Endothelial cell of umbilical vein (primary cell): Measurements from ENCODE around the gene ERBIN. TPM values are rescaled to one million over a fixed set of nuclear protein-coding genes. Genes with fewer than 3 reads are reported as not detected.

ENCODE experiments used
- BruUV-seq: library from RNA; stranded (reverse); fragments of 400-500 nt; replicated peaks from 2 replicates; lab custom pipeline; 2021; lab: Mats Ljungman, UMichigan
- CTCF ChIA-PET: fragments of 300-600, 350-600 bp; sonication (Branson Sonifier 250); formaldehyde crosslinking; loops from one replicate; lab custom pipeline; 2021; ENCODE audit warnings: antibody characterized with exemption, inconsistent platforms; lab: Charles Lee
- POLR2A ChIA-PET: fragments of 300-600, 350-600 bp; sonication (Branson Sonifier 250); formaldehyde crosslinking; loops from one replicate; lab custom pipeline; 2021; ENCODE audit warnings: antibody characterized with exemption, inconsistent platforms; lab: Charles Lee
- DNase-seq: peaks from one replicate; pipeline ENCODE4 v3.0.0-alpha.2; 2011; ENCODE audit warnings: low read depth, low spot score
- FAIRE-seq: peaks from 2 replicates; lab custom pipeline; 2011; peaks lifted over from hg19 to GRCh38; lab: Jason Lieb, UNC
- H2AFZ ChIP-seq: 2 replicates; pipeline ENCODE4 v1.6.0; 2012; ENCODE audit warnings: low read depth, low read length, control low read depth, inconsistent platforms
- H3K27ac ChIP-seq: 2 replicates; pipeline ENCODE4 v1.5.1; 2011; ENCODE audit warnings: low read depth, mild to moderate bottlenecking, control low read depth, low read length, moderate library complexity; ENCODE audit not compliant: insufficient read depth
- H3K27me3 ChIP-seq, 2 experiments: 2 replicates each; pipeline versions ENCODE4 v1.6.0 to v1.6.1; 2011; ENCODE audit warnings: low read length in 2 of 2, mixed read lengths in 1 of 2; ENCODE audit not compliant: control insufficient read depth in 2 of 2, insufficient read depth in 2 of 2
- H3K36me3 ChIP-seq, 2 experiments: 2 replicates in 1 of 2; 3 replicates in 1 of 2; pipeline ENCODE4 v1.5.1; 2011; ENCODE audit warnings: low read length in 2 of 2, mild to moderate bottlenecking in 1 of 2, moderate library complexity in 1 of 2; ENCODE audit not compliant: control insufficient read depth in 2 of 2, insufficient read depth in 2 of 2; ENCODE audit errors: extremely low read depth in 1 of 2
- H3K4me1 ChIP-seq: 3 replicates; pipeline ENCODE4 v1.5.1; 2011; ENCODE audit warnings: mild to moderate bottlenecking, low read length; ENCODE audit not compliant: control insufficient read depth, insufficient read depth; ENCODE audit errors: extremely low read depth
- H3K4me2 ChIP-seq: 2 replicates; pipeline ENCODE4 v1.6.1; 2011; ENCODE audit warnings: low read length, control low read depth, mixed read lengths; ENCODE audit not compliant: insufficient read depth
- H3K4me3 ChIP-seq, 3 experiments: fragments of 200-600 bp in 1 of 3; sonication (generic), shearing (Covaris generic) in 1 of 3; replicated peaks in 1 of 3; 2 replicates each; pipeline ENCODE4 v1.5.1; 2011 to 2016; ENCODE audit warnings: control low read depth in 3 of 3, low read length in 3 of 3, mild to moderate bottlenecking in 2 of 3, inconsistent platforms in 1 of 3, low read depth in 1 of 3, moderate library complexity in 1 of 3; ENCODE audit not compliant: insufficient read depth in 1 of 3
- H3K79me2 ChIP-seq: 2 replicates; pipeline ENCODE4 v1.6.0; 2012; ENCODE audit warnings: low read length, inconsistent platforms; ENCODE audit not compliant: control insufficient read depth, insufficient read depth
- H3K9ac ChIP-seq: replicated peaks from 2 replicates; pipeline ENCODE3; 2011; ENCODE audit warnings: low read length, control low read depth; ENCODE audit not compliant: insufficient read depth; ENCODE audit errors: extremely low read depth
- H3K9me1 ChIP-seq: replicated peaks from 3 replicates; pipeline ENCODE4 v1.6.0; 2011; ENCODE audit warnings: mild to moderate bottlenecking, low read length; ENCODE audit not compliant: control insufficient read depth, insufficient read depth; ENCODE audit errors: extremely low read depth
- H3K9me3 ChIP-seq: replicated peaks from 2 replicates; pipeline ENCODE4 v1.5.1; 2012; ENCODE audit warnings: low read length, inconsistent platforms; ENCODE audit not compliant: control insufficient read depth, insufficient read depth
- H4K20me1 ChIP-seq: replicated peaks from 2 replicates; pipeline ENCODE3; 2011; ENCODE audit warnings: mild to moderate bottlenecking, low read length; ENCODE audit not compliant: control insufficient read depth, insufficient read depth; ENCODE audit errors: extremely low read depth
- EZH2 ChIP-seq: IDR thresholded peaks from 2 replicates; pipeline ENCODE4 v1.6.1; 2012; ENCODE audit warnings: borderline replicate concordance, low read depth, mild to moderate bottlenecking, moderate library complexity, low read length, inconsistent platforms; ENCODE audit not compliant: severe bottlenecking
- FOS ChIP-seq: IDR thresholded peaks from 2 replicates; pipeline ENCODE4 v1.6.1; 2011; ENCODE audit warnings: mild to moderate bottlenecking, low read length, moderate library complexity, borderline replicate concordance; ENCODE audit not compliant: insufficient read depth
- GATA2 ChIP-seq: IDR thresholded peaks from 2 replicates; pipeline ENCODE4 v1.7.0; 2011; ENCODE audit warnings: low read depth, mild to moderate bottlenecking, moderate library complexity, mixed read lengths, low read length; ENCODE audit not compliant: insufficient read length, insufficient read depth
- JUN ChIP-seq: IDR thresholded peaks from 2 replicates; pipeline ENCODE4 v1.6.1; 2011; ENCODE audit warnings: borderline replicate concordance, low read depth; ENCODE audit not compliant: insufficient read length, insufficient read depth
- MYC ChIP-seq: IDR thresholded peaks from one replicate; pipeline ENCODE4 v1.6.1; 2011; ENCODE audit warnings: mild to moderate bottlenecking, low read depth, low read length
- POLR2A ChIP-seq: IDR thresholded peaks from 2 replicates; pipeline ENCODE4 v1.6.1; 2012; ENCODE audit warnings: low read depth, mild to moderate bottlenecking, control low read depth, low read length
- POLR2AphosphoS5 ChIP-seq: IDR thresholded peaks from 2 replicates; pipeline ENCODE4 v1.6.1; 2012; ENCODE audit warnings: low read depth, mild to moderate bottlenecking, control low read depth, low read length, moderate library complexity; ENCODE audit not compliant: insufficient read depth
- dilution Hi-C: fragments of 300-500 bp; cut with MboI; formaldehyde crosslinking; loops from one replicate; pipeline ENCODE4 v1.15.0; 2019; ENCODE audit warnings: low sequenced_read_pairs; ENCODE audit not compliant: extremely low pct_ligation_motif_present
- intact Hi-C: fragments of 100-400 bp; cut with micrococcal nuclease; formaldehyde crosslinking; loops from one replicate; pipeline ENCODE4 v1.10.0; 2022
- polyA plus RNA-seq, 4 experiments: library from polyadenylated mRNA; depleted of rRNA in 3 of 4; stranded (reverse) in 3 of 4; unstranded in 1 of 4; fragments of >200 nt; gene quantifications; 2 replicates each; pipeline versions ENCODE4 v1.2.1 to v1.2.3, GENCODE V29; 2011 to 2012; ENCODE audit warnings: missing spikeins in 1 of 4
- total RNA-seq: library from RNA; stranded (reverse); gene quantifications from 2 replicates; pipeline ENCODE4 v1.2.3, GENCODE V29; 2021
- TF ChIP-seq, protein P1 (sequence below), 2 donors: IDR thresholded peaks; 1 replicate in 1 of 2; 2 replicates in 1 of 2; pipeline ENCODE4 v1.5.1; 2011; ENCODE audit warnings: low read length in 2 of 2, mild to moderate bottlenecking in 2 of 2, moderate library complexity in 2 of 2, control low read depth in 1 of 2, inconsistent platforms in 1 of 2, low read depth in 1 of 2; ENCODE audit not compliant: insufficient read depth in 1 of 2; ENCODE audit errors: extremely low read depth in 1 of 2
- TF ChIP-seq, protein P2 (sequence below): IDR thresholded peaks from 2 replicates; pipeline ENCODE4 v1.6.1; 2011; ENCODE audit not compliant: insufficient read depth, insufficient read length

ERBIN gene
- total and polyA plus RNA-seq, 2 donors (not counting 3 experiments of a cell fraction or from before 2014, with no cell fraction given), result 8.1 to 55.6 TPM

DNA sequence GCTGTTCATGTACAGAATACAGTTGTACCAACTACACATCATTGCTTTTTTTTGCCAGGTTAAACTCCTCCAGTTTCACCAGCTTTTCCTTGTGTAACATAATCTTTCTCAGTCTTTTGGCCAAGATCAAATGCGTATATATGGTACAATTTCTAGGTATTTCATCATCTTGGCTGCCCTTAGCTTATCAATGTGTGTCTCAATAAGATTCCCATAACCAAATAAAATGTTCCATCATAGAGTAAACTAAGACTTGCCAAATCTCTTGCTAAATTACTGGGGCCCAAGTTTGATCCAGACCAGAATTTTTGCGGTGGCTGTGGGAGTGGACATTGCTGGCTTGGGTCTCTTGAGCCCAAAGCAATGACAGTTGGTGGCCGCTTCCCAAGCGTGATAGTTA lies 24.3 kb upstream of the ERBIN start:
- peaks cover 1 to 3% of the 10 kb centered on the region in 2 experiments for H3K27me3 ChIP-seq
- DNase-seq (no peak), FAIRE-seq (no peak)
- no peaks in the 10 kb centered on the region for H3K9me3 ChIP-seq
- no peak for TF ChIP-seq FOS
- no peak for TF ChIP-seq EZH2
- TF ChIP-seq GATA2, result no peak
- TF ChIP-seq POLR2AphosphoS5, result no peak
- TF ChIP-seq MYC, result no peak
- TF ChIP-seq, protein P1, sequence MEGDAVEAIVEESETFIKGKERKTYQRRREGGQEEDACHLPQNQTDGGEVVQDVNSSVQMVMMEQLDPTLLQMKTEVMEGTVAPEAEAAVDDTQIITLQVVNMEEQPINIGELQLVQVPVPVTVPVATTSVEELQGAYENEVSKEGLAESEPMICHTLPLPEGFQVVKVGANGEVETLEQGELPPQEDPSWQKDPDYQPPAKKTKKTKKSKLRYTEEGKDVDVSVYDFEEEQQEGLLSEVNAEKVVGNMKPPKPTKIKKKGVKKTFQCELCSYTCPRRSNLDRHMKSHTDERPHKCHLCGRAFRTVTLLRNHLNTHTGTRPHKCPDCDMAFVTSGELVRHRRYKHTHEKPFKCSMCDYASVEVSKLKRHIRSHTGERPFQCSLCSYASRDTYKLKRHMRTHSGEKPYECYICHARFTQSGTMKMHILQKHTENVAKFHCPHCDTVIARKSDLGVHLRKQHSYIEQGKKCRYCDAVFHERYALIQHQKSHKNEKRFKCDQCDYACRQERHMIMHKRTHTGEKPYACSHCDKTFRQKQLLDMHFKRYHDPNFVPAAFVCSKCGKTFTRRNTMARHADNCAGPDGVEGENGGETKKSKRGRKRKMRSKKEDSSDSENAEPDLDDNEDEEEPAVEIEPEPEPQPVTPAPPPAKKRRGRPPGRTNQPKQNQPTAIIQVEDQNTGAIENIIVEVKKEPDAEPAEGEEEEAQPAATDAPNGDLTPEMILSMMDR (IDR thresholded peaks at IDR 0.05; ENCODE audit: extremely low read depth in 1 of 2, insufficient read depth in 1 of 2, low read depth in 1 of 2, low read length in 2 of 2), result no peak
- TF ChIP-seq JUN, result no peak
- TF ChIP-seq POLR2A, result no peak
- TF ChIP-seq, protein P2, sequence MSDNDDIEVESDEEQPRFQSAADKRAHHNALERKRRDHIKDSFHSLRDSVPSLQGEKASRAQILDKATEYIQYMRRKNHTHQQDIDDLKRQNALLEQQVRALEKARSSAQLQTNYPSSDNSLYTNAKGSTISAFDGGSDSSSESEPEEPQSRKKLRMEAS, result no peak
- H3K36me3 ChIP-seq, result no peaks in the 10 kb centered on the region
- dilution Hi-C loops, result no loop called here
- no peaks in the 10 kb centered on the region for H4K20me1 ChIP-seq
- H3K9ac ChIP-seq, result no peak overlapping the region
- no peak overlapping the region for H3K4me2 ChIP-seq
- no TSS peak for BruUV-seq
- H3K4me1 ChIP-seq, result no peaks in the 10 kb centered on the region
- intact Hi-C loops, result no loop called here
- CTCF ChIA-PET, result no interaction called here
- H3K4me3 ChIP-seq, result no peak overlapping the region
- no peak overlapping the region for H2AFZ ChIP-seq
- no peaks in the 10 kb centered on the region for H3K9me1 ChIP-seq
- POLR2A ChIA-PET, result no interaction called here
- H3K27ac ChIP-seq, result no peak overlapping the region
- no peaks in the 10 kb centered on the region for H3K79me2 ChIP-seq
